Calu3 (cell line): ENCODE results near the gene PGK2. TPM values are rescaled to one million over a fixed set of nuclear protein-coding genes. Genes with fewer than 3 reads are reported as not detected.

Experiments used
- BruUV-seq: library from RNA; stranded (reverse); fragments of 400-500 nt; replicated peaks from 2 replicates; lab custom pipeline; 2021; lab: Mats Ljungman, UMichigan
- CTCF ChIA-PET: fragments of 300-600 bp; sonication (Branson Sonifier 250); formaldehyde crosslinking; loops from one replicate; lab custom pipeline; 2022; ENCODE audit warnings: antibody characterized with exemption; lab: Charles Lee
- DNase-seq: peaks from one replicate; pipeline ENCODE4 v3.0.0; 2022
- H3K27ac Mint-ChIP-seq: one replicate; pipeline ENCODE4 v1.8.0; 2022; ENCODE audit warnings: mixed read lengths; ENCODE audit not compliant: unreplicated experiment
- H3K27me3 Mint-ChIP-seq: one replicate; pipeline ENCODE4 v1.8.0; 2022; ENCODE audit warnings: mixed read lengths; ENCODE audit not compliant: unreplicated experiment
- H3K36me3 Mint-ChIP-seq: one replicate; pipeline ENCODE4 v1.8.0; 2022; ENCODE audit warnings: mild to moderate bottlenecking, moderate library complexity, mixed read lengths; ENCODE audit not compliant: insufficient read depth, unreplicated experiment
- H3K4me1 Mint-ChIP-seq: one replicate; pipeline ENCODE4 v1.8.0; 2022; ENCODE audit warnings: mild to moderate bottlenecking, low read depth, mixed read lengths; ENCODE audit not compliant: unreplicated experiment
- H3K4me3 Mint-ChIP-seq: one replicate; pipeline ENCODE4 v1.8.0; 2022; ENCODE audit warnings: mild to moderate bottlenecking, low read depth, moderate library complexity, mixed read lengths; ENCODE audit not compliant: unreplicated experiment
- H3K9me3 Mint-ChIP-seq: one replicate; pipeline ENCODE4 v1.8.0; 2022; ENCODE audit warnings: low read depth, mixed read lengths; ENCODE audit not compliant: unreplicated experiment
- intact Hi-C: fragments of 100-400 bp; cut with micrococcal nuclease; formaldehyde crosslinking; loops from one replicate; pipeline ENCODE4 v1.10.0; 2022; ENCODE audit not compliant: unreplicated experiment
- total RNA-seq: library from RNA; stranded (reverse); gene quantifications from 2 replicates; pipeline ENCODE4 v1.2.3, GENCODE V29; 2022
- TF ChIP-seq, protein P1 (sequence below): fragments of 200-600 bp; IDR thresholded peaks from one replicate; pipeline ENCODE4 v1.8.0; 2022; ENCODE audit warnings: antibody characterized with exemption; ENCODE audit not compliant: unreplicated experiment

Gene PGK2
- total RNA-seq, 1 experiment from 2014 or later, result not detected

- Mint-ChIP-seq H3K27me3 (no peaks in the 10 kb centered on the region), H3K9me3 (no peaks in the 10 kb centered on the region), H3K4me3 (no peak overlapping the region), H3K27ac (no peak overlapping the region), H3K4me1 (peaks cover 9% of the 10 kb centered on the region), H3K36me3 (no peaks in the 10 kb centered on the region)
- no TSS peak for BruUV-seq
- TF ChIP-seq, protein P1, sequence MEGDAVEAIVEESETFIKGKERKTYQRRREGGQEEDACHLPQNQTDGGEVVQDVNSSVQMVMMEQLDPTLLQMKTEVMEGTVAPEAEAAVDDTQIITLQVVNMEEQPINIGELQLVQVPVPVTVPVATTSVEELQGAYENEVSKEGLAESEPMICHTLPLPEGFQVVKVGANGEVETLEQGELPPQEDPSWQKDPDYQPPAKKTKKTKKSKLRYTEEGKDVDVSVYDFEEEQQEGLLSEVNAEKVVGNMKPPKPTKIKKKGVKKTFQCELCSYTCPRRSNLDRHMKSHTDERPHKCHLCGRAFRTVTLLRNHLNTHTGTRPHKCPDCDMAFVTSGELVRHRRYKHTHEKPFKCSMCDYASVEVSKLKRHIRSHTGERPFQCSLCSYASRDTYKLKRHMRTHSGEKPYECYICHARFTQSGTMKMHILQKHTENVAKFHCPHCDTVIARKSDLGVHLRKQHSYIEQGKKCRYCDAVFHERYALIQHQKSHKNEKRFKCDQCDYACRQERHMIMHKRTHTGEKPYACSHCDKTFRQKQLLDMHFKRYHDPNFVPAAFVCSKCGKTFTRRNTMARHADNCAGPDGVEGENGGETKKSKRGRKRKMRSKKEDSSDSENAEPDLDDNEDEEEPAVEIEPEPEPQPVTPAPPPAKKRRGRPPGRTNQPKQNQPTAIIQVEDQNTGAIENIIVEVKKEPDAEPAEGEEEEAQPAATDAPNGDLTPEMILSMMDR, result no peak
- no peak for DNase-seq
- intact Hi-C loops, result no loop called here
- CTCF ChIA-PET, result no interaction called here
Measured at GRCh38 chr6:49782725-49783124, 4.4 kb downstream of the PGK2 start.

DNA sequence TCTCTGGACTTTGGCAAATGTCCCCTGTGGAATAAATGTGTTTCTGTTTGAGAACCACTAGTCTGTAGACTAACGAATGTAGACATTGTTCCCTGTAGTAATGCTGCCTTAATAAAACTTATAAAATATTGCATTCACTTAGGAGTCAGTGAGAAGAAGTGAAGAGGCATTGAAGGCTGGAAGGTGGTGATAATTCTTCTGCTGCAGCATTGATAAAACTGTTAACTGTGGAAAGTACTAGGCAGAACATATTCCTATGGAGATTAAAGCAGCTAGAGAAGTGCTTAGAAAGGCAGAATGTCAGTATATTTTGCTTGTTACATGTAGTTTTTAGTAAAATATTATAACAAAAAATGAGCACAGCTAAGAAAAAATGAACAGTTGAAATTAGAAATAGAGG is 4.8 kb downstream of the PGK2 start:
- no TSS peak for BruUV-seq
- no peak overlapping the region for H3K4me3 Mint-ChIP-seq

GRCh38 chr6:49776444-49776843 is 10.6 kb downstream of the PGK2 start:
- H3K36me3 Mint-ChIP-seq, result no peaks in the 10 kb centered on the region
- TF ChIP-seq, protein P1, result no peak
- H3K4me3 Mint-ChIP-seq, result no peak overlapping the region
- H3K27ac Mint-ChIP-seq, result no peak overlapping the region
- no TSS peak for BruUV-seq
- CTCF ChIA-PET, result no interaction called here
- DNase-seq, result no peak
- intact Hi-C loops, result no loop called here
- H3K9me3 Mint-ChIP-seq, result no peaks in the 10 kb centered on the region
- H3K4me1 Mint-ChIP-seq, result peaks cover 9% of the 10 kb centered on the region
- no peaks in the 10 kb centered on the region for H3K27me3 Mint-ChIP-seq

More for the DNA sequence above, 4.8 kb downstream of the PGK2 start:
- H3K9me3 Mint-ChIP-seq, result no peaks in the 10 kb centered on the region
- H3K27ac Mint-ChIP-seq, result no peak overlapping the region
- intact Hi-C loops, result no loop called here
- H3K4me1 Mint-ChIP-seq, result peaks cover 9% of the 10 kb centered on the region
- H3K27me3 Mint-ChIP-seq, result no peaks in the 10 kb centered on the region
- CTCF ChIA-PET, result no interaction called here
- TF ChIP-seq, protein P1, result no peak
- H3K36me3 Mint-ChIP-seq, result no peaks in the 10 kb centered on the region
- DNase-seq, result no peak

DNA sequence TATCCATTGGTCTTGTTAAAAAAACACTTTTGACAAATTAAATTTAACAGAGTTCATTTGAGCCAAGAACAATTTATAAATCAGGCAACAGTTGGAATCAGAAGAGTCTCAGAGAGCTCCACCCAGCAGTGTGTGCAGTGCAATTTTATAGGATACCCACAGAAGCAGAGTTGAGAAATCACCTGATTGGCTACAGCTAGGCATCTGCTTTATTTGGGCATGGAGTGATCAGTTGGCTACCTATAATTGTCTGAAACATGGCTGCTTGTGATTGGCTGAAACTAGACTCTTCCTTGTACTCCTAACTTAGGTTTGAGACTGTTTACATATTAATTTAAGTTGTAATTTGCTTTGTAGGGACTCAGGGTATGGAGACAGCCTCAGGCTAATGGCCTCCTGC is 12.0 kb downstream of the PGK2 start:
- DNase-seq, result no peak
- intact Hi-C loops, result no loop called here
- H3K36me3 Mint-ChIP-seq, result no peaks in the 10 kb centered on the region
- H3K9me3 Mint-ChIP-seq, result no peaks in the 10 kb centered on the region
- H3K4me3 Mint-ChIP-seq, result no peak overlapping the region
- CTCF ChIA-PET, result no interaction called here
- H3K4me1 Mint-ChIP-seq, result peaks cover 9% of the 10 kb centered on the region
- H3K27ac Mint-ChIP-seq, result no peak overlapping the region
- TF ChIP-seq, protein P1, result no peak
- no peaks in the 10 kb centered on the region for H3K27me3 Mint-ChIP-seq
- BruUV-seq, result no TSS peak
